Fibroblast of villous mesenchyme (primary cell): ENCODE measurements around the gene LTN1. TPM values are rescaled to one million over a fixed set of nuclear protein-coding genes. Genes with fewer than 3 reads are reported as not detected.
"Not testable (repeated sequence)": the region's sequence is repeated elsewhere in the genome, so short reads cannot be mapped to it uniquely, and the experiment has no call there.

ENCODE experiments used
- DNase-seq: peaks from one replicate; pipeline ENCODE4 v3.0.0-alpha.2; 2010; ENCODE audit warnings: low read depth
- H3K4me3 ChIP-seq: 2 replicates; pipeline ENCODE4 v1.5.1; 2011; ENCODE audit warnings: low read depth, mild to moderate bottlenecking, low read length
- CTCF ChIP-seq: IDR thresholded peaks from 2 replicates; pipeline ENCODE4 v1.5.1; 2012; ENCODE audit warnings: low read depth, mild to moderate bottlenecking, low read length; ENCODE audit not compliant: insufficient read depth
- total RNA-seq: library from RNA; depleted of rRNA; stranded (reverse); fragments of >200 nt; gene quantifications from 2 replicates; pipeline ENCODE4 v1.2.3, GENCODE V29; 2012

The LTN1 gene
- total RNA-seq, 1 donor: 45.8 TPM

DNA sequence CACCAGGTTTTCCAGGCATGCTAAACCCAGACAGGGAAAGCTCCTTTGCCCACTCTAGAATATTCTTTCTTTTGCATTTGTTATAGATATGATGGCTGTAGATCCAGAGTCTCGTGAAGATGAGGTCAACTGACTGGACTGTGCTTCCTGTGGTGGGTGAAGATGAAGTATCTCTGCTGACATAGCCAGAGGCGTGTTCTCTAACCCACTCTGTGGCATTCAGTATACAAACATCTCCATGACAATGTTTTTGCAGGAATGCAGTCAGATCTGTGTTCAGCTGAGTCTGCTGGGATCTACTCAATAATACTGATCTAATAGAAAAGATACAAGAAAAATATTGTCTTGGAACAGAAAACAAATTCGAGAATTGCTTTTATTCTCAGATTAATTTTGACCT is 15.1 kb upstream of the LTN1 start:
- DNase-seq: no peak
- TF ChIP-seq CTCF: no peak
- no peak overlapping the region for H3K4me3 ChIP-seq

DNA sequence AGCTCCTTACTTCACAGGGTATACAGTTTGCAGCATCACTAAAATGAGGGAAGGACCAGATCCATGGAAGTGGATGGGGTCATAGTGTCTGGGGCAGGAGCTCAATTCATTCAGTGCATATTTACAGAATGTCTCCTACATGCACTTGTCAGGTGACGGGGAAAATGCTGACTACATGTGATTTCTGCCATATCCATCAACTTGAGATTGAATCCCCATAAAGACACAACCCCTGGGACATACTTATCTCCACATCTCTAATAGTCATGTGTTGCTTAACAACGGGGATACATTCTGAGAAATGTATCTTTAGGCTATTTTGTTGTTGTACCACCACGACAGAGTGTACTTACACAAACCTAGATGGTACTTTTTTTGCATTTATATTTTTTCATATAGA is 14.5 kb upstream of the LTN1 start:
- no peak for TF ChIP-seq CTCF
- DNase-seq: no peak
- no peak overlapping the region for H3K4me3 ChIP-seq

DNA sequence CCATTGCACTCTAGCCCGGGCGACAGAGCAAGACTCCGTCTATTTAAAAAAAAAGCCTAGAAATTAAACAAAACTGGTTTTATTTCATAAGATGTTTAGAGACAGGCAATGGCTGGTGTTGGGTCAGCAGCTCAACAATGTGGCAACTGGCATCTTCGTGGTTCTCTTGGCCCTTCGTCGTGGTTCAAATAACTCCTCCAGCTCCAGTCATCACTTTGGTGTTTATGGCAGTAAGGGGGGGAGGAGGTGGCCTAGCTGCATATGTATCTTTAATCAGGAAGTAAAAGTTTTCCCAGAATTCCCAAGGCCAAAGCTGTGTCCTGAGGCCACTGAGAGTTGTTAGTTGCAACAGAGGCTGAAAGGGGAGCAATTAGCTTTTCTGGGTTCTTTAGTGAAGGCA is 13.0 kb upstream of the LTN1 start:
- DNase-seq: no peak
- no peak overlapping the region for H3K4me3 ChIP-seq
- no peak for TF ChIP-seq CTCF

GRCh38 chr21:29002442-29003144 is 9.9 kb upstream of the LTN1 start:
- H3K4me3 ChIP-seq: peak overlapping the region; percentile 64
- DNase-seq: peak; percentile 98

DNA sequence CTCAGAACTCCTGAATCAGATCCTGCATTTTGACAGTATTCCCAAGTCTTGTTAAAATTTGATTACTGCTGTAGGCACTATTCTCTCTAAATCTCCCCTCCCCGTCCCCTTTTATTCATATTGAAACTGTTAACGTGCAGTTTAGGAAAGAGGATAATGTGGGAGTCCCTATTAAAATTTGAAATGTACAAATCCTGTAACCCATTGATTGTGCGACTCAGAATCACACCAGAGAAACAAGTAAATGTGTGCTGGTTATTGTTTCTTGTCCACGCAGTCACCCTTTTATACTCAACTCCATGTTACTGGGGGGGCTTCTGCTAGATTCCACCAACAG is 584 bp upstream of the LTN1 start:
- peak overlapping the region; percentile 97 for H3K4me3 ChIP-seq
- DNase-seq: no peak
- TF ChIP-seq CTCF: no peak

More at GRCh38 chr21:29002442-29003144, 9.9 kb upstream of the LTN1 start:
- no peak for TF ChIP-seq CTCF

- peak; percentile 7 for DNase-seq
- TF ChIP-seq CTCF: no peak
- H3K4me3 ChIP-seq: peak overlapping the region; percentile 97
Observed at GRCh38 chr21:28991861-28992525, 684 bp downstream of the LTN1 start.

DNA sequence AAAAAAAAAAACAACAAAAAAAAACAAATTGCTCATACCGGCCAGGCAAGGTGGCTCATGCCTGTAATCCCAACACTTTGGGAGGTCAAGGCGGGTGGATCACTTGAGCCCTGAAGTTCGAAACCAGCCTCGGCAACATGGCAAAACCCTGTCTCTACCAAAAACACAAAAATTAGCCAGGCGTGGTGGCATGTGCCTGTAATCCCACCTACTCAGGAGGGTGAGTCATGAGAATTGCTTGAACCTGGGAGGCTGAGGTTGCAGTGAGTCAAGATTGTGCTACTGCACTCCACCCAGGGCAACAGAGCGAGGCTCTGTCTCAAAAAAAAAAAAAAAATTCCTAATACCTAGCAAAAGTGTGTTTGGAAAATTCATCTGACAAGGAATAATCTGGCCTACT is 4.5 kb downstream of the LTN1 start:
- H3K4me3 ChIP-seq: not testable (repeated sequence)
- DNase-seq: peak; percentile 15
